CD4-positive, alpha-beta T cell treated with Interleukin-17A for 1 hour (primary cell): ENCODE measurements around the gene SMAP2.
A peak's percentile ranks its signal among the peaks of the same experiment; 100 is the strongest.

Experiments used
- DNase-seq: peaks from one replicate; pipeline ENCODE4 v3.0.0-alpha.2; 2020

Gene SMAP2

GRCh38 chr1:40391688-40392145, 18.2 kb downstream of the SMAP2 start:
- peak; percentile 31 for DNase-seq

- no peak for DNase-seq
Measured at GRCh38 chr1:40392221-40392620, 18.7 kb downstream of the SMAP2 start.

GRCh38 chr1:40393173-40393572, 19.6 kb downstream of the SMAP2 start:
- peak; percentile 43 for DNase-seq

GRCh38 chr1:40394491-40395172, 21.1 kb downstream of the SMAP2 start:
- DNase-seq = peak; percentile 82

GRCh38 chr1:40395190-40396175, 22.0 kb downstream of the SMAP2 start:
- DNase-seq = peak; percentile 26

- peak; percentile 37 for DNase-seq
Measured at GRCh38 chr1:40396420-40396819, 22.9 kb downstream of the SMAP2 start.

- DNase-seq = no peak
Measured at GRCh38 chr1:40397258-40397657, 23.7 kb downstream of the SMAP2 start.

- no peak for DNase-seq
Measured at GRCh38 chr1:40399984-40400704, 26.6 kb downstream of the SMAP2 start.

- no peak for DNase-seq
Measured at GRCh38 chr1:40401473-40402201, 28.1 kb downstream of the SMAP2 start.

- peak; percentile 78 for DNase-seq
Measured at GRCh38 chr1:40404670-40405462, 31.3 kb downstream of the SMAP2 start.

GRCh38 chr1:40405812-40406211, 32.3 kb downstream of the SMAP2 start:
- no peak for DNase-seq

- DNase-seq = no peak
Measured at GRCh38 chr1:40407453-40407852, 33.9 kb downstream of the SMAP2 start.

GRCh38 chr1:40409467-40409866, 35.9 kb downstream of the SMAP2 start:
- no peak for DNase-seq

- DNase-seq = no peak
Measured at GRCh38 chr1:40411294-40411693, 37.8 kb downstream of the SMAP2 start.

GRCh38 chr1:40411843-40412242, 38.3 kb downstream of the SMAP2 start:
- DNase-seq = no peak

- no peak for DNase-seq
Measured at GRCh38 chr1:40413527-40414252, 40.2 kb downstream of the SMAP2 start.

- DNase-seq = no peak
Measured at GRCh38 chr1:40414331-40414730, 40.8 kb downstream of the SMAP2 start.

- DNase-seq = no peak
Measured at GRCh38 chr1:40416709-40417108, 43.2 kb downstream of the SMAP2 start.

- DNase-seq = no peak
Measured at GRCh38 chr1:40421431-40422384, 48.2 kb downstream of the SMAP2 start.
